Stomach (tissue), 9 donors: Measurements from ENCODE around the gene CTCF. TPM values are rescaled to one million over a fixed set of nuclear protein-coding genes. Genes with fewer than 3 reads are reported as not detected.

Experiments used
- DNase-seq, 2 donors: peaks; one replicate each; pipeline versions ENCODE4 v3.0.0 to v3.0.0-alpha.2; 2013 to 2019
- H3K27ac ChIP-seq, 5 donors: fragments of 200-600 bp in 4 of 5; sonication (generic) in 4 of 5; one replicate each; pipeline ENCODE4 v1.5.1; 2013 to 2019; ENCODE audit warnings: mild to moderate bottlenecking in 1 of 5, moderate library complexity in 1 of 5
- H3K27me3 ChIP-seq, 3 donors: fragments of 200-600 bp; sonication (generic); one replicate each; pipeline ENCODE4 v1.5.1; 2017 to 2019; ENCODE audit warnings: mixed run types in 1 of 3
- H3K36me3 ChIP-seq, 4 donors: fragments of 200-600 bp; sonication (generic); 1 replicate in 3 of 4; 2 replicates in 1 of 4; pipeline ENCODE4 v1.5.1; 2016 to 2019
- H3K4me1 ChIP-seq, 4 donors: fragments of 200-600 bp; sonication (generic); one replicate each; pipeline ENCODE4 v1.5.1; 2016 to 2019
- H3K4me3 ChIP-seq, 4 donors: fragments of 200-600 bp; sonication (generic) in 3 of 4; one replicate each; pipeline ENCODE4 v1.5.1; 2016 to 2019; ENCODE audit warnings: mild to moderate bottlenecking in 1 of 4
- H3K9me3 ChIP-seq, 4 donors: fragments of 200-600 bp; sonication (generic); one replicate each; pipeline ENCODE4 v1.5.1; 2016 to 2019
- EP300 ChIP-seq: sonication (generic); formaldehyde crosslinking; IDR thresholded peaks from one replicate; pipeline ENCODE4 v1.6.1; 2017; ENCODE audit warnings: antibody characterized with exemption
- POLR2A ChIP-seq, 4 donors: fragments of 450-650 bp; IDR thresholded peaks; one replicate each; pipeline ENCODE4 v1.6.1; 2016; ENCODE audit warnings: antibody characterized with exemption in 4 of 4, control low read depth in 2 of 4, mild to moderate bottlenecking in 1 of 4, moderate library complexity in 1 of 4
- POLR2AphosphoS5 ChIP-seq, 3 donors: sonication (generic); formaldehyde crosslinking; IDR thresholded peaks; one replicate each; pipeline ENCODE4 v1.6.1; 2016; ENCODE audit warnings: antibody characterized with exemption in 3 of 3
- WGBS, 5 donors: extraction: QIAGEN DNeasy Blood & Tissue Kit in 3 of 5; methylation state at CpG; one replicate each; pipeline versions ENCODE4 v1.1.5 to v1.1.7; 2013 to 2018; 5-methylcytosine and 5-hydroxymethylcytosine counted together
- intact Hi-C: fragments of 100-400 bp; cut with DNase I; formaldehyde crosslinking; loops from one replicate; pipeline ENCODE4 v1.15.1; 2023; ENCODE audit warnings: low total_unique reads
- polyA plus RNA-seq, 3 donors: library from polyadenylated mRNA; stranded (reverse); fragments of 200-250 nt; gene quantifications; one replicate each; pipeline ENCODE4 v1.2.3, GENCODE V29; 2013
- total RNA-seq, 5 donors: library from RNA; depleted of rRNA; stranded (reverse); fragments of >200 nt; gene quantifications; one replicate each; pipeline versions ENCODE4 v1.1.0 to v1.2.3, GENCODE V29; 2014 to 2016
- TF ChIP-seq, protein P1 (sequence below), 7 experiments: fragments of 450-650 bp in 4 of 7; fragments of 200-600 bp in 3 of 7; sonication (generic) in 3 of 7; IDR thresholded peaks; one replicate each; pipeline ENCODE4 v1.5.1; 2016 to 2019; ENCODE audit warnings: antibody characterized with exemption in 7 of 7, control low read depth in 2 of 7, mild to moderate bottlenecking in 1 of 7
- donor health status: healthy with polysubstance abuse.
- donor health status: Bipolar disorder and iron deficiency.
- donor health status: healthy.

Gene CTCF
- total and polyA plus RNA-seq, 8 donors, result 15.0 to 47.3 (median 33.4) TPM

DNA sequence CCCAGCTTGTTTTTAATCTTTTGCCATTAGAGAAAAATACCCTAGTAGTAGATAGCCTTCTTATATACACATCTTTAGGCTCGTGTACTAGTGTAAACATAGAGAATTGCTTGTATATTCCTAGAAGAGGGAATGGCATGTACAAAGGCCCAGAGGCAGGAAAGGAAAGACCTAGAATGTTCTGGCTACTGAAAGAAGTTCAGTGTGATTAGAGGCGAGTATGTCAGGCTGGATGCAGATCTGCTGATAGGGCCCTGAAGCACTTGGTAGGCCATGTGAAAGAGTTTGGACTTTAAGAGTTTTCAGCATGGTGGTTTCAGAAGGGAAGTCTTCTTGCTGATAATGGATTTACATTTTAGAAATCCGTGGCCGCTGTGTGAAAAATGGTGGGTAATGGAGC, 17.4 kb downstream of the CTCF start:
- TF ChIP-seq POLR2A (IDR thresholded peaks at IDR 0.05) (no peak), POLR2AphosphoS5 (IDR thresholded peaks at IDR 0.05) (no peak), EP300 (no peak)
- TF ChIP-seq, protein P1, sequence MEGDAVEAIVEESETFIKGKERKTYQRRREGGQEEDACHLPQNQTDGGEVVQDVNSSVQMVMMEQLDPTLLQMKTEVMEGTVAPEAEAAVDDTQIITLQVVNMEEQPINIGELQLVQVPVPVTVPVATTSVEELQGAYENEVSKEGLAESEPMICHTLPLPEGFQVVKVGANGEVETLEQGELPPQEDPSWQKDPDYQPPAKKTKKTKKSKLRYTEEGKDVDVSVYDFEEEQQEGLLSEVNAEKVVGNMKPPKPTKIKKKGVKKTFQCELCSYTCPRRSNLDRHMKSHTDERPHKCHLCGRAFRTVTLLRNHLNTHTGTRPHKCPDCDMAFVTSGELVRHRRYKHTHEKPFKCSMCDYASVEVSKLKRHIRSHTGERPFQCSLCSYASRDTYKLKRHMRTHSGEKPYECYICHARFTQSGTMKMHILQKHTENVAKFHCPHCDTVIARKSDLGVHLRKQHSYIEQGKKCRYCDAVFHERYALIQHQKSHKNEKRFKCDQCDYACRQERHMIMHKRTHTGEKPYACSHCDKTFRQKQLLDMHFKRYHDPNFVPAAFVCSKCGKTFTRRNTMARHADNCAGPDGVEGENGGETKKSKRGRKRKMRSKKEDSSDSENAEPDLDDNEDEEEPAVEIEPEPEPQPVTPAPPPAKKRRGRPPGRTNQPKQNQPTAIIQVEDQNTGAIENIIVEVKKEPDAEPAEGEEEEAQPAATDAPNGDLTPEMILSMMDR (IDR thresholded peaks at IDR 0.05), result no peak
- Histone ChIP-seq H3K4me3 (no peak overlapping the region), H3K36me3 (peaks cover 8 to 49% (median 29%) of the 10 kb centered on the region in 4 donors), H3K27me3 (no peaks in the 10 kb centered on the region), H3K27ac (no peak overlapping the region), H3K9me3 (no peaks in the 10 kb centered on the region), H3K4me1 (no peaks in the 10 kb centered on the region)
- no peak for DNase-seq
- WGBS, 5 donors, result 65 to 77% (median 68%) methylated on average over 4 of the region's 4 CpGs
- intact Hi-C loops, result no loop called here

DNA sequence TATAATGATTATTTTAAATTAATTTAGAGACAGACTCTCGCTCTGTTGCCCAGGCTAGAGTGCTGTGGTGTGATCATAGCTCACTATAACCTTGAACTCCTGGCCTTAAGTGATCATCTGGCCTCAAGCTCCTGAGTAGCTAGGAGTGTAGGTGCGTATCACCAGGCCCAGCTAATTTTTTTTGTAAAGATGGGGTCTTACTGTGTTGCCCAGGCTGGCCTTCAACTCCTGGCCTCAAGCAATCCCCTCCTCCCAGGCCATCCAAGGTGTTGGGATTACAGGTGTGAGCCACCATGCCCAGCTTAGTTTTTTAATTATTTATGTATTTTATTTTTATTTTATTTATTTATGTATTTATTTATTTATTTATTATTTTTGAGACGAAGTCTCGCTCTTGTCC, 17.9 kb downstream of the CTCF start:
- H3K27ac ChIP-seq, result no peak overlapping the region
- TF ChIP-seq POLR2A (IDR thresholded peaks at IDR 0.05), result no peak
- TF ChIP-seq, protein P1 (IDR thresholded peaks at IDR 0.05), result no peak
- TF ChIP-seq POLR2AphosphoS5 (IDR thresholded peaks at IDR 0.05), result no peak
- TF ChIP-seq EP300, result no peak
- no peaks in the 10 kb centered on the region for H3K9me3 ChIP-seq
- no peaks in the 10 kb centered on the region for H3K4me1 ChIP-seq
- H3K36me3 ChIP-seq, result peaks cover 7 to 44% (median 26%) of the 10 kb centered on the region in 4 donors
- DNase-seq, result no peak
- H3K27me3 ChIP-seq, result no peaks in the 10 kb centered on the region
- 95 to 98% (median 97%) methylated on average over 4 of the region's 4 CpGs for WGBS, 5 donors
- no peak overlapping the region for H3K4me3 ChIP-seq
- intact Hi-C loops, result no loop called here

DNA sequence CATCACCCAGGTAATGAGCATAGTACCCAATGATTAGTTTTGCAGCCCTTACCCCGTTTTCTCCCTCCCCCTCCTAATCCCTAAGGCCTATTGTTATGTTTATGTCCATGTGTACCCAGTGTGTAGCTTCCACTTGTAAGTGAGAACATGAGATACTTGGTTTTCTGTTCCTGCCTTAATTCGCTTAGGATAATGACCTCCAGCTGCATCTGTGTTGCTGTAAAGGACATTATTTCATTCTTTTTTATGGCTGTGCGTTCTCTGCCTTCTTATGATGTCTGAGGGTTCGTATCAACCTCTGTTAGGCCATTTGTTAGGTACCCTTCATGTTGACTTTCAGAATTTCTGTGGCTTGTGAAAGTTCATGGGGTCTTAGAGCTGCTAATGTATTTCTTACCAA, 31.0 kb downstream of the CTCF start:
- TF ChIP-seq POLR2A (IDR thresholded peaks at IDR 0.05) (no peak), POLR2AphosphoS5 (IDR thresholded peaks at IDR 0.05) (no peak)
- TF ChIP-seq, protein P1 (IDR thresholded peaks at IDR 0.05), result no peak
- WGBS, 5 donors, result 78 to 88% (median 85%) methylated on average over 4 of the region's 4 CpGs
- DNase-seq, result peak in 1 of 2 donors; percentile 3
- Histone ChIP-seq H3K9me3 (no peaks in the 10 kb centered on the region), H3K27me3 (no peaks in the 10 kb centered on the region), H3K27ac (no peak overlapping the region), H3K4me3 (no peak overlapping the region), H3K4me1 (peaks cover 0 to 24% (median 15%) of the 10 kb centered on the region in 4 donors), H3K36me3 (peaks cover 0 to 18% (median 12%) of the 10 kb centered on the region in 4 donors)
- intact Hi-C loops, result no loop called here

DNA sequence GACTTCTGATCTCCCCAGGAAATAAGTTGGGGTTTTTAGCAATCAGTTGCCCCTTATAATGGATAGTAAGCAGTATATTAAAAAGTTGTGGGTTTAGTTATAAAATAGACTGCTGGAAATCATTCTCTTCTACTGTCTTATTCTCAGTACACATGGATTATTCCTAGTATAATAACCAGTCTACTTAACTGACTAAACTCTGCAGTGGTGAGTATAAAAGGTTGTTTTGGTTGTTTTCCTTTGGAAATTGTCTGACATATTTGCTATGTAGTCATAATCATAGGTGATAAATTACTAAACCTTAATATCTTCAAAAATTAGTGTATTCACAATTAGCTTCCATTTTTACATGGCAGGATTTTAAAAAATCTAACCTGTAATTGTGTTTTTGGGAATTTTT, 31.4 kb downstream of the CTCF start:
- peaks cover 0 to 28% (median 17%) of the 10 kb centered on the region in 4 donors for H3K4me1 ChIP-seq

More for the DNA sequence above, 31.4 kb downstream of the CTCF start:
- Histone ChIP-seq H3K9me3 (no peaks in the 10 kb centered on the region), H3K27ac (no peak overlapping the region), H3K4me3 (no peak overlapping the region), H3K36me3 (peaks cover 0 to 14% (median 11%) of the 10 kb centered on the region in 4 donors), H3K27me3 (no peaks in the 10 kb centered on the region)
- DNase-seq, result no peak
- TF ChIP-seq POLR2A (IDR thresholded peaks at IDR 0.05) (no peak), POLR2AphosphoS5 (IDR thresholded peaks at IDR 0.05) (no peak), EP300 (no peak)
- TF ChIP-seq, protein P1 (IDR thresholded peaks at IDR 0.05), result no peak
- intact Hi-C loops, result no loop called here
